GM10248 (cell line): ENCODE data around the gene AUTS2.
A peak's percentile ranks its signal among the peaks of the same experiment; 100 is the strongest.

Experiments
- CTCF ChIA-PET: fragments of 300-600 bp; sonication (Branson Sonifier 250); formaldehyde crosslinking; extraction: SDS; loops from one replicate; lab custom pipeline; 2021; ENCODE audit warnings: antibody characterized with exemption; lab: Yijun Ruan, JAX
- POLR2A ChIA-PET: fragments of 350-650 bp; sonication (Branson Sonifier 250); formaldehyde crosslinking; extraction: SDS; loops from one replicate; lab custom pipeline; 2020; ENCODE audit warnings: antibody characterized with exemption; lab: Yijun Ruan, JAX
- DNase-seq: peaks from one replicate; pipeline ENCODE4 v3.0.0; 2012; ENCODE audit errors: extremely low spot score
- TF ChIP-seq, protein P1 (sequence below): IDR thresholded peaks from 2 replicates; pipeline ENCODE4 v1.5.1; 2012; ENCODE audit warnings: mild to moderate bottlenecking, low read depth; ENCODE audit errors: extremely low read depth, missing control alignments, control extremely low read depth

The AUTS2 gene

GRCh38 chr7:69690329-69690728 is 92.1 kb downstream of the AUTS2 start:
- TF ChIP-seq, protein P1, sequence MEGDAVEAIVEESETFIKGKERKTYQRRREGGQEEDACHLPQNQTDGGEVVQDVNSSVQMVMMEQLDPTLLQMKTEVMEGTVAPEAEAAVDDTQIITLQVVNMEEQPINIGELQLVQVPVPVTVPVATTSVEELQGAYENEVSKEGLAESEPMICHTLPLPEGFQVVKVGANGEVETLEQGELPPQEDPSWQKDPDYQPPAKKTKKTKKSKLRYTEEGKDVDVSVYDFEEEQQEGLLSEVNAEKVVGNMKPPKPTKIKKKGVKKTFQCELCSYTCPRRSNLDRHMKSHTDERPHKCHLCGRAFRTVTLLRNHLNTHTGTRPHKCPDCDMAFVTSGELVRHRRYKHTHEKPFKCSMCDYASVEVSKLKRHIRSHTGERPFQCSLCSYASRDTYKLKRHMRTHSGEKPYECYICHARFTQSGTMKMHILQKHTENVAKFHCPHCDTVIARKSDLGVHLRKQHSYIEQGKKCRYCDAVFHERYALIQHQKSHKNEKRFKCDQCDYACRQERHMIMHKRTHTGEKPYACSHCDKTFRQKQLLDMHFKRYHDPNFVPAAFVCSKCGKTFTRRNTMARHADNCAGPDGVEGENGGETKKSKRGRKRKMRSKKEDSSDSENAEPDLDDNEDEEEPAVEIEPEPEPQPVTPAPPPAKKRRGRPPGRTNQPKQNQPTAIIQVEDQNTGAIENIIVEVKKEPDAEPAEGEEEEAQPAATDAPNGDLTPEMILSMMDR, result no peak

GRCh38 chr7:69691327-69691726 is 93.1 kb downstream of the AUTS2 start:
- no peak for DNase-seq
- POLR2A ChIA-PET, result no interaction called here
- CTCF ChIA-PET, result interaction anchor here (1.0 to 5.6 kb wide), 4 partner anchors 10 to 13 kb away, joined by 3 to 35 read pairs (median 3); no protein-coding TSS in a partner anchor
- TF ChIP-seq, protein P1, result no peak

More at GRCh38 chr7:69690329-69690728, 92.1 kb downstream of the AUTS2 start:
- no peak for DNase-seq
- CTCF ChIA-PET, result interaction anchor here (1.2 to 5.6 kb wide), 4 partner anchors 9 to 41 kb away, joined by 3 to 35 read pairs (median 3); no protein-coding TSS in a partner anchor
- POLR2A ChIA-PET, result no interaction called here

DNA sequence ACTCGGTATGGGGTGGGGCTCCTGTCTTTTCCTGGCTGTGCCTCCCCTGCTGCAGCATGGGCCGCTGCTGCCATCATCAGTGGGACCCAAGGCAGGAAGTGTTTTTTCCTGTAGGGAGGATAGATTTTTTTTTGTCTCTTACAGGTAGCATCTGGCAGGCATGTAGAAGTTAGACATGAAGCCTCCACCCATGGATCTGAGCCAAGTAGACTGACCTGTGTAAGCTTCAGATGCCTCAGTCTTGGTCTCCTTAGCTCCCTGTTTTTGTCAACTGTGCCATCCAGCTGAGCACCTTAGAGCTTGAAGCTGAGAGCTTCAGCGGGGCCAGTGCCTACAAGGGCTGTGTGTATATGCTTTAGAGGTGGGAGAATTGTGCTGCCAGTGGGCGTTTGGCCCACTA is 93.5 kb downstream of the AUTS2 start:
- CTCF ChIA-PET, result interaction anchor here (1.0 to 5.6 kb wide), 3 partner anchors 10 to 14 kb away, joined by 3 to 35 read pairs (median 3); no protein-coding TSS in a partner anchor
- POLR2A ChIA-PET, result no interaction called here
- DNase-seq, result no peak
- TF ChIP-seq, protein P1, result no peak

- ChIA-PET CTCF (interaction anchor here (5.6 kb wide), 1 partner anchor 15 kb away, joined by 35 read pairs; no protein-coding TSS in a partner anchor), POLR2A (no interaction called here)
- peak; percentile 15 for DNase-seq
- TF ChIP-seq, protein P1, result no peak
Observed at GRCh38 chr7:69692611-69693010, 94.3 kb downstream of the AUTS2 start.

- CTCF ChIA-PET, result interaction anchor here (5.6 kb wide), 1 partner anchor 15 kb away, joined by 35 read pairs; no protein-coding TSS in a partner anchor
- DNase-seq, result no peak
- POLR2A ChIA-PET, result no interaction called here
- TF ChIP-seq, protein P1, result no peak
Observed at GRCh38 chr7:69693042-69693441, 94.8 kb downstream of the AUTS2 start.

DNA sequence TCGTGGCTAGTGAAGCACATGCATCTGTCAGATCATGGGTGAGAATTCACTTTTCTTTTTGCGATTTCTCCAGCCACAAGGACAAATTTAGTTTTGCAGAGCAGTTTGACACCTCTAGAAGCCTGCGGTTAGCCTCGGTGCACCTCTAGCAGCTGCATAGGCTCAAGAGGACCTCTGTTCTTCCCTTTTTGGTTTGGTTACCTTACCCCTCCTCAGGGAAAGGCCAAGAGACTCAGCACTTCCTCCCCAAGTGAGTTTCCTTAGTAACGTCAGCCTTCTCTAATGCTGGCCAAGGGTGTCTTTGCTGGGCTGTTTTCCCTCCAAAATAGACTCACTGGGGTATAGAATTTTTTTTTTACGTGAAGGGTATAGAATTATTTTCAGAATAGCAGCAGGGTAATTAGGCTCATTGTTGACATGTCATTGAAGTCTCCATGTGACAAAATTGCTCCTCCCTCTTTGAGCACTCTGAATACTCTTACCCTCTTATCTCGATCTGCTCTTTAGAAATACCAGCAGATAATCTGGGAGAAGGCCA is 97.8 kb downstream of the AUTS2 start:
- ChIA-PET CTCF (interaction anchor here (0.7 to 1.2 kb wide), 2 partner anchors 11 to 24 kb away, joined by 3 read pairs; no protein-coding TSS in a partner anchor), POLR2A (no interaction called here)
- TF ChIP-seq, protein P1, result no peak
- peak; percentile 56 for DNase-seq
